GM21515 (cell line): ENCODE measurements around the gene RTCA.
A peak's percentile ranks its signal among the peaks of the same experiment; 100 is the strongest.
"Not testable (repeated sequence)": the region's sequence is repeated elsewhere in the genome, so short reads cannot be mapped to it uniquely, and the experiment has no call there.

Source experiments
- ATAC-seq: cut with Tn5 transposase; IDR thresholded peaks from one replicate; pipeline ENCODE4 v1.9.1; 2021; ENCODE audit not compliant: unreplicated experiment

Gene RTCA

DNA sequence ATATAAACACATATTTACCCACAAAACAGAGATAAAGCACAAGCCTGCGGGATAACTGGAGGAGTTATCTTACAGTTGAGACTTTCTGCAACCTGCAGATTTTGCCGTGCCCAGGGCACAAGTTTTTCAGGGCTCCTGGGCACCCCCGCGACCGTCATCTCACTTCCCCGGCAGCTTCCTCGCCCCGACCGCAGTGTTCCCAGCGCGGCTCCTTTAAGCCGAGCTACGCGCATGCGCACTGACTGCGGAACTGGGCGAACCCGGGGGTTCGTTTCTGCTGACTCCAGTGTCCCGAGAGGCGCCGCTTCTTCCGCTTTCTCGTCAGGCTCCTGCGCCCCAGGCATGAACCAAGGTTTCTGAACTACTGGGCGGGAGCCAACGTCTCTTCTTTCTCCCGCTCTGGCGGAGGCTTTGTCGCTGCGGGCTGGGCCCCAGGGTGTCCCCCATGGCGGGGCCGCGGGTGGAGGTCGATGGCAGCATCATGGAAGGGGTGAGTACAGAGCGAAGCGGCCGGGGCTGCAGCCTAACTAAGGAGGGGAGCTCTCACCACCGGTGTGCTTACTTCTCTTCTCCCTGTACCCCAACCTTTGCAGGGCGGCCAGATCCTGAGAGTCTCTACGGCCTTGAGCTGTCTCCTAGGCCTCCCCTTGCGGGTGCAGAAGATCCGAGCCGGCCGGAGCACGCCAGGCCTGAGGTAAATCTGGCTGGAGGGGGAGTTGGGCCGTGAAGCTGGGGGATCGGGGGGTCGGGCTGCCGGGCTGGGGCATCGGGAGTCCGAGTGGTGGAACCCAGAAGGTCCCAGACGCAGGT lies at the start of gene RTCA:
RTCA (plus strand) TSS at position 286 of the 810 bp plus-strand sequence; CDS start at position 446, 160 bp downstream.
- ATAC-seq, result peak; percentile 97

DNA sequence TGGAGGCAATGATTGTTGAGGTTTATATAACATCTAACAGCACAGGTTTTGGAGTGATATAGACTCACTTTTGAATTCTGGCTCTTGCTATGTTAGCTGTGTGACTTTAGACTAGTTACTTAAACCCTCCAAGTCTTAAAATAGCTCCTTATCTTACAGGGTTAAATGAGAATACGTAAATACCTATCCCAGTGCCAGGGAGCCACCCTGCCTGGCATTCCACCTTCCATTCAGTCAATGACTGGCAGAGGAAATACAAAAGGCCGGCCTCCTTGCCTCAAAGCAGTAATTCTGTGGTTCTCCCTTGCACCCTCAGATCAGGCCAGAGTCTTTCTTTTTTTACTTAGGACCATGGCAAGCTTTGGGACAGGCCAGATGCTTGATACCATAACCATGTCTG lies 48.2 kb upstream of the RTCA start:
- ATAC-seq, result no peak

DNA sequence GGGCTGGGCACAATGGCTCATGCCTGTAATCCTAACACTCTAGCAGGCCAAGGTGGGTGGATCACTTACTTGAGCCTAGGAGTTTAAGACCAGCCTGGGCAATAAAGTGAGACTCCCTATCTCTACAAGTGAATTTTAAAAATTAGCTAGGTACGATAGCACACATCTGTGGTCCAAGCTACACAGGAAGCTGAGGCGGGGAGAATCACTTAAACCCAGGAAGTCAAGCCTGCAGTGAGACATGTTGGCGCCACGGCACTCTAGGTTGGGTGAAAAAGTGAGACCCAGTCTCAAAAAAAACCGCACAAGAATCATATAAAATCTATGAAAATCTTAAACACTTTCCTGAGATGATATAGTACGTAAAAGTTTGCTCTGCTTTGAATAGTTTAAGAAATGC lies 46.6 kb upstream of the RTCA start:
- ATAC-seq, result no peak

DNA sequence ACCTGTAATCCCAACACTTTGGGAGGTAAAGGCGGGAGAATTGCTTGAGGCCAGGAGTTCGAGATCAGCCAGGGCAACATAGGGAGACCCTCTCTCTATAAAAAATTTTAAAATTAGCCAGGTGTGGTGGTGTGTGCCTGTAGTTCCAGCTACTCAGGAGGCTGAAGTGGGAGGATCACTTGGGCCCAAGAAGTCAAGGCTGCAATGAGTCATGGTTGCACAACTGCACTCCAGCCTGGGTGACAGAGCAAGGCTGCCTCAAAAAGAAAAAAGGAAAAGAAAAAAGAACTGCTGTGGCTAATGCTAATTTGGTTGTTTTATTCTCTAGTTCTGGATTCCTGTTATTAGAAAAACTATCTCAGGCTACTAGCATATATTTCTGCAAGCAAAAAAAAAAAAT lies 46.1 kb upstream of the RTCA start:
- no peak for ATAC-seq

DNA sequence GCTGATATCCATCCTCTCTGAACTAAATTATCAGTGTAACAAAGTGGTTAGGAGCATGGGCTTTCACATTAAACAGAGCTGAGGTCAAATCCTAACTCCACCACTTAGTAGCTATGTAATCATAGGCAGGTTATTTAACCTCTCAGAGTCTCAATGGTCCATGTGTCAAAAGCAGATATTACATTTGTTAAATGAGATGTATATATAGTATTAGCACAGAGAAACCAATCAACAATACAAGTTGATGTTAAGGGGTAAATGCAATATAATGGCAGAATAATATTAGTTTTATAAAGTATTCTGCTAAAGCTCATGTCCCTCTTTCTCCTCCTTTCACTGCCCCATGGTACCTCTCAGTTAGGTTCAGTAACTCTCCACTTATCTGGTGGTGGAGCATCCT lies 43.6 kb upstream of the RTCA start:
- ATAC-seq, result no peak

DNA sequence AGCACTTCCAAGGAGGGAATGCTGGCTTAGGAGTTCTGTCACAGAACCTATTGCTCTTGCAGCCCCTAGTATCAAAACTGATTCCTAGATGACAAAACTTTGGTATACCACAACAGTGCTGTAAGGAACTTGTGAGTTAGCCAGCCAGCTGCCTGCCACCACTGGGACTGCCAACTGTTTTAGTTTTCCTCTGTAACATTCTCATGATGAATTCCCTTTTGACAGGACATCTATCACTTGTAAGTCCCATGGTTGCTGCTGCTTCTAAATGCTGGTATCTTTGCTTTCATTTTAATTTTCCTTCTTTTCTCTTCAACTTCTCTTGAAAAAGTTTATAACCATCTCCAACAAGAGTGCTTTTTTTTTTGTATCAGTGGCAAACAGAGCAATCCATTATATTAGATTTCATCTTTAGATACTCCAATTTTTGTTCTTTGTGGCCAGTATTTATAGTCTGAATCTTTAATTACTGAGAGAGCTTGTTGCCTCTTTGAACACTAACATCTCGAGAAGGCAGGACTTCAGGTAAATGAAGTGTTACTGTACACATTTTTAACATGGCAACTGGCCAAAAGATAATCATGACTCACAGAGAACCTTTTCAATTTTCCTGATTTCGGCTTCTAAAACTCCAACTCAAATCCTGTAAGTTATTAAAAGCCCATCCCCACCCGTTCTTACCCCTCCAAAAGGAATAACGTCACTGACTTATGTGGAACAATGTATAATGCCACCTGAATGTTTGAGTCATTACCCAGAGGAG lies 36.2 kb upstream of the RTCA start:
- no peak for ATAC-seq

DNA sequence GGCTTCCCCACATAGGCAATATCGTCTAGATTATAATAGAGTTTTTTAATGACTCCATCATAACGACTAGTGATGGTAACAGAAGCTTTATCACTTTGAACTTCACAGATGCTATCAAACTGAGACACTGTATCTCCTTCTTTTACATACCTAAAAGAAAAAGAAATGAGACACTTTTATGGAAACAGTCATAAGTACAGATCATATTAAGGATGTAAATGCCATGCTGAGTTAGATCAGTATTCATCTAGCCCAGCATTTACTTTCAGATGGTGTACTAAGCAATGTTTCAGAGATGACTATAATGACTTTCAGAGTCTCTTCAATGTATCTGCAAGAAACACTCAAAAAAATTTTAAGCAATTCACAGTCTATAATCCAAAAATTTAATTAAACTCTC lies 35.3 kb upstream of the RTCA start:
- ATAC-seq, result no peak

DNA sequence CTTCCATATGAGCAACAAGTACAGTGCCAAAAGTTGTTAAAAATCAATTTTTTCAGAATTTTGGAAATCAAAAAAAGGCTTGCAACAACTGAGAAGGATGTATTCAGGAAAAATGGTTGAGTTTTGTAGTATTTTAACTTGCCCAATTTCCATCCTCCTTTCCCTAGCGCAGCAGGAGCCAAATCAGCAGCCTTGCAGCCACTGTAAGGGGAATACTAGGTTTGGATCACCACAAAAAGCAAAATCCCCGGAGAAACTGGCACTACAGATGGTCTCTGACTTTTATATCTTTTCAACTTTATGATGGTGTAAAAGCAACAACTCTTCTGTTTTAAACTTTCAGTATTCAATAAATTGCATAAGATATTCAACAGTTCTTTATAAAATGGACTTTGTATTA lies 34.3 kb upstream of the RTCA start:
- no peak for ATAC-seq

DNA sequence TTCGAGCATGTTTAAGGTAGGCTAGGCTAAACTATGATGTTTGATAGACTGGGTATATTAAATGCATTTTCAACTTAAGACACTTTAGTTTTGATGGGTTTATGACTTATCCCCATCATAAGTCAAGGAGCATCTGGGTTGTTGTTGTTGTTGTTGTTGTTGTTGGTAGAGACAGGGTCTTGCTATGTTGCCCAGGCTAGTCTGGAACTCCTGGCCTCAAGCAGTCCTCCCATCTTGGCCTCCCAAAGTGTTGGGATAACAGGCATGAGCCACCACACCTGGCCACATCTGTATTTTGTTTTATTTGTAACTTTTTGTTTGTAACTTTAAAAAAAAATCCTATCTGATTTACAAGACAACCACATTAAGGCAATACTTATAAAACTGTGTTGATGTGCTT lies 33.9 kb upstream of the RTCA start:
- no peak for ATAC-seq

DNA sequence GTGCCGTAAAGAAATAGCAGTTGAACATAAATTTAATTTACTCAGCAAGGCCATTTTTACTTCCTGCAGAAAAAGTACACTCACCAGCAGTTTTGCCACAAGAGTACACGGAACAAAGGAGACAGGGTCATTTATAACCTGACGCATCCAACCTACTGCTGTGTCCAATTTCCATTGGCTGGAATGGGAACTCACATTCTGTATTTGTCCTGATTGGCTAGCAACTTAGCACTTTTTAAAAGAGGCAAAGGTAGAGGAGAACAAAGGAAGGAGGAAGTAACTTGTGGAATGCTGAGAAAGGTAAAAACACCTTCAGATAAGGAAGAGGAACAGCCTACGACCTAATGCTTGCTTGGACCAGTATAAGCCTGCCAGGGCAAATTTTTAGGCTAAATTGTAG lies 32.5 kb upstream of the RTCA start:
- ATAC-seq, result not testable (repeated sequence)

DNA sequence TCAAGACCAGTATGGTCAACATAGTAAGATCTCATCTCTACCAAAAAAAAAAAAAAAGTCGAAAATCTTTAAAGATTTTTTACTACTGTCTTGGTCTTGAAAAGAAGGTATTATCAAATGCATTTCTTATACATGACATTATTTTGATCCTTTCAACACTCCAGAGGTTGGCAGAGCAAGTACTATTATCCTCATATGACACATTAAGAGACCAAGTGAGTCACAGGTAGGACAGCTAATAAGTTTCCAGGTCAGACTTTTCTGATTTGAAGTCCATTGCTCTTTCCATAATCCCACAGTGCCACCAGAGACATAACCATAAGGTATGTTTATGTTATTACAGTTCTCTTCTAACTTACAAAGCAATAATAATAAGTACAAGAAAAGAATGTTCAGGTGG lies 31.6 kb upstream of the RTCA start:
- ATAC-seq, result no peak

DNA sequence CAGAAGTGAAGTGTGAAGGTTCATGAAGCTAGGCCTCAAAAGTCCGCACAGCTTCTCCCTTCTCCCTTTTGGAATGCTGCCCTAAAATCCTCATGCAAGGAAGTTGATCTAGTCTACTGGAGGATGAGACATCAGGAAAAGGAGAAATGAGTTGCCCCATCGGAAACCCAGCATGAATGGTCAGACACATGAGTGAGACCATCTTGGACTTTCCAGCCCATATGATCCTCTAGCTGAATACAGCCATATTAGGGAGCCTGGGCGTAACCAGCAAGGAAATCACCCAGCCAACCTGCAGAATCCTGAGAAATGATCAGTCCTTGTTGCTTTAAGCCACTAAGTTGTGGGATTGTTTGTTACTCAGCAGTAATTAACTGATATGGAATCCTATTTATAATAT lies 28.9 kb upstream of the RTCA start:
- no peak for ATAC-seq

DNA sequence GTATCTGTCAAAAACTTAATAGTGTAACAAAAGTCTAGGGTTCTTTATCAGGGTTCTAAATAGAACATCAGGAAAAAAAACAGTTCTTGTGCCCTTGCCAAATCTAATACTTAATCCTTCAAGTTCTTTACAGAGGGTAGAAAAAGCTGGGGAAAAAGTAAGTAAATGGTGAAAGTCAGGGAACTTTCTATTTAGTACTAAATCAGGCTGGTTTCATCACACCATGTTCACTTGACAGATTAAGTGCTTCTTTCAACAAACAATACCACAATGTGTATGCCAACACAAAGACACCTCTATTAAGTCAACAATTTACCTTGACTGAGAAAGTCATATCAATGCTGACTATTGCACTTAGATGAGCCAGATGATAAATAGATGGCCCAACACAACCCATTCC lies 26.1 kb upstream of the RTCA start:
- no peak for ATAC-seq

DNA sequence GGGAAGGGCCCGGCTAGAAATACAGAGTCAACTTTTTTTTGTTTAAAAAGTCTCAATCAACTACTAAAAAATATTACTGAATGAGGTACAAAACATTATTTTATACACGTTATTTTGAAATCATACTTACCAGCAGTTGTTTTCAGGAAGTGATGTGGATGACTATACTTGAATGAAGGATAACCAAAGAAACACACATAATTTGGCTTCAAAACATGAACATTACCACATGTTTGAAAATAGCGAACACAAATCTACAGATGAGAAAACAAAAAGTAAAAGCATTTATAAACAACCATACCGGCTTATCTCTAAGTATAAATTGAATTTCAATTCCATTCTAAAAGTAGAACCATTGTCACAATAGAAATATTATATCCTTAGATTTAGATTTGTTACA lies 25.4 kb upstream of the RTCA start:
- no peak for ATAC-seq

DNA sequence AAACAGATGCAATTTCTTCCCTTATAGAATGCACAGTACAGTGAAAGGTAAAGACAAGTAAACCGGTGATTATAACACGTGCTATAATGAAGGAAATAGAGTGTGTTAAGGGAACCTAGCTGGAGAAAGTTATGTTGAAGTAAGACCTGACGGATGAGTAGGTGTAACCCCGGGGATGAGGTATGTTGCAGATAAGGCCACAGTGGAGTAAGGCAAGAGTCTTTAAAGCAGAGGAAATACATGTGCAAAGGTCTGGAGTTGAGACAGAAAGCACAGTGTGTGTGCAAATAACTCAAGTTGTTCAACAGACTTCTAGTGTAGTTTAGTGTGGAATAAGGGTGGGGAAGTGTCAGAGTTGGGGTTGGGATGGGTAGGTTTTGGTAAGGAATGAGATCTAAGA lies 19.3 kb upstream of the RTCA start:
- ATAC-seq, result no peak

DNA sequence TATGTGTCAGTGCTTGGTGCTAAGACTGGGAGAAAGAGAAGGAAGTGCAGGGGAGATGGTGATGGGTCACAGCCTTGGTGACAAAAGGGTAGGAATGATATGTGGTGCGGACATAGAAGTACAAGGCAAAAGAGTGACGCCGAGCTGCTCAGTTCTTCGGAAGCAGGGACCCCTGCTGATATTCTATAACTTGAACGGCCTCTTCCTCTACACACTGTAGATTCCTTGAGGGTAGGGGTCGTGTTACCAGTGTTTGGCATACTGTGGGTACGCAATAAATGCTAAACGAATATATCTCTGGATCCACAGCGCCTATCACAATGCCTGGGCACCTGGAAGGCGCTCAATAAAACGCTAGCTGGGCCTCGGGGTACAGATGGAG lies 16.9 kb upstream of the RTCA start:
- no peak for ATAC-seq

DNA sequence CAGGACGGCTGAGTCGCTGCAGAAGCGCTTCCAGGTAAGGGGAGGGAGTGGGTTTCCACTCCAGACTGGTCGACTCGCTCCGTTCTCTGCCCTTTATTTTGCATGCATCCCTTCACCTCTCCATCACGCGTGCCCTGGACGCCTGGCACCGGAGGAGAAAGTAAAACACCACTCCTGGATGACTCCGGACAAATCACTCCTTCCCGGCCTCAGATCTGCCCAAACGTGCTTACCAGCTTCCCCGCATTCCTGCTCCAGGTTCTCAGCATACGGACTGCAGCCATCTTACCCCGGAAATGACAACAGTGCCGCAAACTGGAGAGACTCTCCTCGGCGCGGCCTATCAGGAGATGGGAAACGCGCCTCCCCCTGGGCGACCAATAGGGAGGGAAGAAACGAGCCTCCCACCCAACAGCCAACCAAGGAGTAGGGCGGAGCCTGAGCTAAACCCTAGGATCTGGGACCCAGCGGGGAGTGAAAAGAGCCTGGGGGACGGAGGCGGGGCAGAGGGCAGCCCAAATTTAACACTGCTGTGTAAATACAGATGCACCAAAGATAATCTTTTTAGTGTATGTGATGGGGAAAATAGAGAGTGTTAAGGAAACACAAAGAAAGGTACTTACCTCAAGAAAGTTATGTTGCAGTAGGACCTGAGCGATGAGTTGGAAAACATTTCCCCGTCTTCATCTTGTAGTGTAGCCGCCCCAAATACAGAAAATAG lies 16.3 kb upstream of the RTCA start, which contains the start of gene DBT:
DBT (minus strand) TSS at position 298 of the 721 bp plus-strand sequence; CDS start at position 284, 14 bp downstream.
- peak; percentile 100 for ATAC-seq

DNA sequence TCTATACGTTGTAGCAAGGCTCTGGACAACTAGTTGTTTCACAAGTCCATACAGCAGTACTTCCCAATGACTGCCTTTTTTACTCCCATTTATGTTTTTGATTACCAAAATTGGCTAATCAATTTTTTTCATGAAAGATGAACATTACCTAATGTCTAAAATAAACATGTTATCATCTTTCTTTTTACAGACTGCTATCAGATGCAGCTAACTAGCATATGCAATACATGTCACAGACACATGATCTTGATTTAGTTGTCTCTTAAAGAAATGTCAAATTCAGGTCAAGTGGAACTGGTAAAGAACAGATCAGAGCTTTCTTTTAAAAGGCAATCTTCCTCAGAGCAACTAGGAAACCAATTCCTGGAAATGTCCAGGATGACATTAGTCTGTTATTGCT lies 15.8 kb upstream of the RTCA start:
- no peak for ATAC-seq

DNA sequence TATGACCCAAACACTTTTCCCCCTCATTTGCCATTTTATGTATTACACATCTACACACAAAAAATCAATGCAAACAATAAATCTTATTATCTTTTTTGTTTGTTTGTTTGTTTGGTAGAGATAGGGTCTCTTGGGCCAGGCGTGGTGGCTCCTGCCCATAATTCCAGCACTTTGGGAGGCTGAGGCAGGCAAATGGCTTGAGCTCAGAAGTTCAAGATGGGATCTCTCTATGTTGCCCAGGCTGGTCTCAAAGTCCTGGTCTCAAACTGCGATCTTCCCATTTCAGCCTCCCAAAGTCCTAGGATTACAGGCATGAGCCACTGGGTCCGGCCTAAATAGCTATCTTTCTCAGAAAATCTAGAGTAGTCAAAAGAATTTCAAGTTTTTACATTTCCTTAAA lies 15.2 kb upstream of the RTCA start:
- no peak for ATAC-seq

DNA sequence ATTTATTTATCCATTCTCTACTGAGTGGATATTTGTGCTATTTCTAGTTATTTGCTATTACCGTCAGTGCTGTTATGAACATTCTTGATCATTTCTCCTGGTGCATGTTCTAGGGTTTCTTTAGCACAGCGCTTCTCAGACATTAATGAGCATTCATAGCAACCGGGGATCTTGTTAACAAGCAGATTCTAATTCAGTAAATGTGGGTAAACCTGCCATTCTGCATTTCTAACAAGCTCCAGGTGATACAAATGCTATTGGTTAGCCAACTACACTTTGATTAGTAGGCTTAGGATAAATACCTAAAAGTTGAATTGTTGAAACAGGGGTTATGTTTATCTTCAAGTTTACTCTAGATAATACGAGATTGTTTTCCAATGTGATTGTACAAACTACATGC lies 13.1 kb upstream of the RTCA start:
- ATAC-seq, result no peak

DNA sequence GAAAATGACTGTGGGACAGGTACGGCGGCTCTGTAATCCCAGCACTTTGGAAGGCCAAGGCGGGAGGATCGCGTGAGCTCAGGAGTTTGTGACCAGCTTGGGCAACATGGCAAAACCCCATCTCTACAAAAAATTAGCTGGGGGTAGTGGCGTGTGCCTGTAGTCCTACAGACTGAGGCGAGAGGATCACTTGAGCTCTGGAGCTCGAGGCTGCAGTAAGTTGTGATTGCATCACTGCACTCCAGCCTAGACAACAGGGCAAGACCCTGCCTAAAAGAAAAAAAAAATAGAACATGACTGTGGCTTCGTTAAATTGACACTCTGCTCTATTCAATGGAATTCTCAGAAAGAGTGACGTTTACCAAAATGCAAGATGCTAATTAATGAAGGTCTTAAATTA lies 12.5 kb upstream of the RTCA start:
- ATAC-seq, result no peak

DNA sequence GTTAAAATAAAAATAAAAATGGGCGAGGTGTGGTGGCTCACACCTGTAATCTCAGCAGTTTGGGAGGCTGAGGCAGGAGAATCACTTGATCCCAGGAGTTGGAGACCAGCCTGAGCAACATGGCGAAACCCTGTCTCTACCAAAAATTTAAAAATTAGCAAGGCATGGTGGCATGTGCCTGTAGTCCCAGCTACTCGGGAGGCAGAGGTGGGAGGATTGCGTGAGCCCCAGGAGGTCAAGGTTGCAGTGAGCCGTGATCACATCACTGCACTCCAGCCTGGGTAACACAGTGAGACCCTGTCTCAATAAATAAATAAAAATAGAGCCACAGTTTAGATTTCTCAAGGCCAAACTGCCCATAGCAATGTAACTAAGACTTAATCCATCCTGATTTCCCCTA lies 9.7 kb upstream of the RTCA start:
- not testable (repeated sequence) for ATAC-seq
